Middle frontal gyrus (tissue), 1 donor: ENCODE results near the gene BBS1.

Experiments used
- DNase-seq: peaks from one replicate; pipeline ENCODE4 v3.0.0-alpha.2; 2015; ENCODE audit warnings: low spot score; ENCODE audit errors: extremely low spot score

The BBS1 gene

DNA sequence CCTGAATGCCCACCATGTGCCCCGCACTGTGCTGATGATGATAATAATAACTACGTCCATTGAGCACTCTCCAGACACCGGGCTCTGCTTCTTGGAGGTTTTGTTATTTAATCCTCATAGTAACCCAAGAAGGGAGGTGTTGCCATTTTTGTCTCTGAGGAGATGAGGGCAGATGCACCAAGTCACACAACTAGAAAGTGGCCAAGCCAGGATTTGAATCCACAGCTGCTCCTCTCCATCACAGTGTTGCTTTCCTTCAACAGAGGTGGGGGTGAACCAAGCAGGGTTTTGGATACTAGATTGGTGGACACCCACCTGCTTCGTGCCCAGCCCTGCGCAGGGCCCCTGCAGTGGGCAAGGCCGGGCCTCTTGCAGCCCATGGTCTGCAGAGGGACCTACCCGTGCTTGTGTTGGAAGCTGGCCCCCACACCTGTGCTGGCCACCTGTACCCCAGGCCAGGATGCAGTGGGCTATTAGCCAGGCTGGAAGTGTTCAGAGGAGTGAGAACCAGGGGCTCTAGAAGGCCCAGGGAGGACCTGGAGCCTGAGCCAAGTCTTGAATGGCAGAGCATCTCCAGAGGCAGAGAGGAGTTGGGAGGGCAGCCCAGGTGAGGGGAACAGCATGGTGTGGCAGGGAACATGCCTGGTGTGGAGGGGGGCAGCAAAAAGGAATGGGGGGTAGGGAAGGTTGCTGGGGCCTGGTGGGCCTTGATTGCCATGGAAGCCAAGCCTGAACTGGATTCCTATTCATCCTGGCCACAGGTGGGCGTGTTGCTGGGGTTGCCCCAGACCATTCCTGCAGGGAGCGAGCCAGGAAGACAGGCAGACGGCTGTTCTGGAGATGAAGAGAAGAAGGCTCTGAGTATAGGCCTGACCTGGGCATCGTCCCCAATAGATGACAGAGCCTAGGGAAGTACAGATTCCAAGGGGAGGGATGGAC is 32.9 kb upstream of the BBS1 start:
- DNase-seq, result no peak

DNA sequence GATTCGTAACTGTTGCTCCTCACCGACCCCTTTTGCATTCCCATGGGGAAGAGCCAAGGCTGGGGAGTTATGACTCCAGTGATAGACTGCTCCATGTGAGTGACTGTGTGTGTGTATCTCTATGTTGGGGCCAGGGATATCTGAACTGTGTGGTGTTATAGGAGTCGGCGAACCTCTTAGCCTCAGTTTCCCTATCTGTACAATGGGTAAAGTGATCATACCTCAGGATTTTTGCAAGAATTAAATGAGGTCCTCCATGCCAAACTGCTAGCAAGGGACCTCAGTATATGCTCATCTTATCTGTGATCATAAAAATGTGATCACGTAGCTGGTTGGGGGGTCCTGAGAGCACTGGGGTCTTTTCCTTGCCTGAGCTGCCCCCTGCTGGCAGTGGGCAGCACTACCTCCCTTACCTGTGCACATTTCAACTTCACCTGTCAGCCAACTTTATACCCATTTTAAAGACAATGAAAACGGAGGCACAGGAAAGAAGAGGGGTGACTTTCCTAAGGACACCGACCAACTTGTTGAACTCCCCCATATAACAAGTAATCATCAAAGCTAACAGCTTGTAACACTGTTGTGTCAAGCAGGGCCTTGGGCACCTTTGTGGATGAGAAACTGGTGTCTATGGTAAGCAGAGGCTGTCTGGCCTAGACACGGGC is 31.6 kb upstream of the BBS1 start:
- no peak for DNase-seq

DNA sequence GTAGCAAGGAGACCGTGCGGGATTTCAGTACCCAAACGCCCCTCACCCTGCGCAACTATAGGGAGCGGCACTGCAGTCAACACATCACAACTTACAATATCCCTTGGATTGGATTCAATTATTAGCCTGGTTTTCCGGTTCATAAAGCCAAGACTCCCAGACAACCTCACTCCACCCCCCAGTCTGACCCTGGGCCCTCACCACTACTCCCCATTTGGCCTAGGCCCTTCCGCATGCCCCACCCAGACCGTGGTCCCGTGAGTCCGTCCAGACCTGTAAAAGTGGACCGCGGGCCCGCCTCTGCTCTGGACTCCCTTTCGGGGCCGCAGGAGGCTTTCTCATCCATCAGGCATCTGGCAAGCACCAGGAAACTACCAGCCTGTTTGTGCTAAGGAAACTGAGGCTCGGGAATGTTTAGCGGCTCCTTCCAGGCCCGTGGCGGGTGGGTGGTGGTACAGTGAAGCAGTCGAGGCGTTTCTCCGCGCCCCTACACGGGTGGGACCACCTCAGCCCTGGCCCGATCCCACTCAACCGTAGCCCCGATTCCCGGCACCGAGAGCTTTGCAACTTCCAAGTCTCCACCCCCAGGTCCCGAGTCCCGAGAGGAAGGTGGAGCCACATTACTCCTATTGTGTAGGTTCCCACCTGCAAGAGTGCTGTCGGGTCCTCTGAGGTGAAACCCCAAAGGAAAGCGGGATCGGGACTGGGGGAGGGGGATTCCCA is 30.9 kb upstream of the BBS1 start:
- DNase-seq, result no peak

DNA sequence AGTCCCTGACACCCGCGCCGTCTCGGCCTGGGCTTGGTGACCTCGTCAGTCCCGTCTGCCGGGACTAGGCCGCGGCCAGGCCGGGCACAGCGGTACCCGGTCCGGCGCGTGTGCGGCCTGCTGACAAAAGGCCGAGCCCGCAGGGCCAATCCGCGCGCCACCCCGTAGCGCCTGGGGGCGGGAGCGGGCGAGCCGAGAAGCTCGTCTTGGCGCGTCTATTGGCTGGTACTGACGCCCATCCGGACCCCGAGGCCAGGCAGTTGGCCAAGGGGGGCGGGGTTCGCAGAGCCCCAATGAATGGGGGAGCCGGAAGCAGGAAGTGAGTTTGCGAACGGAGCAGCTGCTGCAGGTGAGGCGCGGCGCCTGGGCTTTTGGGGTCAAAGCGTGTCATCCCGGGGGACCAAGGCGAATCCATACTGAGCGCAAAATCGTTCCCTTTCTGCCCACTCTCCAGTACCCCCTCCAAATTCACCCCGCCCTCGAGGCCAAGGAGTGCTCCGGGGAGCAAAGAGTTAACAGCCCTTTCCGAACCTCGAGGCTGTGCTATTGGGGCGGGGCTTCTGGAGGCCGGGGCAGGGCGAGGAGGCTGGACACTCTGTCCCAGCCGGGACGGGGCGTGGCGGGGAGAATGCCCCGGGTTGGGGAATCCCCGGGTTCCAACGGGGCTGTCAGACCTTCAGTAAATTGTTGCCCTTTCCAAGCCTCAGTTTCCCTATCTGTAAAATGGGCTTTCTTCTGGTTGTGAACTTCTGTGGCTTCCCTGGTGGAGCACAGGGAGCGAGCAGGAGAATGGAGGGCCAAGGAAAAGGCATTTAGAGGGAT is 30.1 kb upstream of the BBS1 start, which contains the start of gene DPP3:
Gene DPP3, plus strand, starts transcription at position 318 of the 822 bp plus-strand sequence. CDS start 1,767 bp downstream, outside the sequence.
- peak; percentile 91 for DNase-seq

DNA sequence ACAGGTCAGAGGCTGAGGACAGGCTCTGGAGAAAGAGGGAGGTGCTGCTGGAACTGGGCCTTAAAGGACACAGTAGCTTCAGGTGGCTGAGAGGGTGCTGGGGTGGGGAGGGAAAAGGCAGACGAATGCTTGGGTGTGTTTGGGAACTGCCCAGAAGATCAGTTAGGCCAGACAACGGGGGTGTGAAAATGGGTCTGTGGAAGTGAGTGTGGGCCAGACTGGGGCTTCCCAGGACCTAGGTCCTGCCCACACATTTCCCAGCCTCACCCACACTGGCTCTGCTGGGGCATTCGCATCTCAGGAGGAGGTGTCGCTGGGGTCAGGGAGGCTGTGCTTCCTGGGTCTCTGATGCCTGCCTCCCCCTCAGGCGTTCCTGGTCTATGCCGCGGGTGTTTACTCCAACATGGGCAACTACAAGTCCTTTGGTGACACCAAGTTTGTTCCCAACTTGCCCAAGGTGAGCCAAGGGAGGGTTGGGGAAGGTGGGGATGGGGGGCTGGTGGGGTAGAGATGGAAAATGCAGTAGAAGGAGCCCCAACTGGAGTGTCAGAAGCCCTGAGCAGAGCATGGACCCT is 25.5 kb upstream of the BBS1 start:
- DNase-seq, result no peak

DNA sequence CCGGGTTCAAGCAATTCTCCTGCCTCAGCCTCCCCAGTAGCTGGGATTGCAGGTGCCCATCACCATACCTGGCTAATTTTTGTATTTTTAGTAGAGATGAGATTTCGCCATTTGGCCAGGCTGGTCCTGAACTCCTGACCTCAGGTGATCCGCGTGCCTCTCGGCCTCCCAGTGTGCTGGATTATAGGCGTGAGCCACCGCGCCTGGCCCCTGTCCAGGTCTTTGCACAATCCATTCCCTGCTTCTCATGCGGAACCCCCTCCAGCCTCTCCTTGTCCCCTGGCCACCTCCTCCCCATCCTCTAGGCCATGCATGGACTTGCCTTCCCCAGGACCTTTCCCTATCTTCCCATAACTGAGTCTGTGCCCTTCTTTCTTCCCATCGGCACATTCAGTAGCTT is 21.5 kb upstream of the BBS1 start:
- DNase-seq, result no peak

DNA sequence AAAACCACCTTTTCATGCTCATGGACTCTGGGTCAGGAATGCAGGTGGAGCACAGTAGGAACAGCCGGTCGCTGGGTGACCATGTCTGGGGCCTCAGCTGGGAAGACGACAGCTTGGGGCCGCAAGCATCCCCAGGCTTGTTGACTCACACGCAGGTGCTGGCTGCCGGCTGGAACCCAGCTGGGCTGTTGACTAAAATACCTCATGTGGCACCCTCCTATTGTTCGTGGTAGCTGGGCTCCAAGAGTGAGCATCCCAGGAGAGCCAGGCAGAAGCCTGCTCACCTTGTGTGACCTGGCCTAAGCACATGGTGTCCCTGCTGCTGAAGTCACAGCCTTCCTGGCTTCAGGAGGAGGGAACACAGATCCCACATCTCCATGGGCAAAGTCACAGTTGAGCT is 20.8 kb upstream of the BBS1 start:
- DNase-seq, result no peak

DNA sequence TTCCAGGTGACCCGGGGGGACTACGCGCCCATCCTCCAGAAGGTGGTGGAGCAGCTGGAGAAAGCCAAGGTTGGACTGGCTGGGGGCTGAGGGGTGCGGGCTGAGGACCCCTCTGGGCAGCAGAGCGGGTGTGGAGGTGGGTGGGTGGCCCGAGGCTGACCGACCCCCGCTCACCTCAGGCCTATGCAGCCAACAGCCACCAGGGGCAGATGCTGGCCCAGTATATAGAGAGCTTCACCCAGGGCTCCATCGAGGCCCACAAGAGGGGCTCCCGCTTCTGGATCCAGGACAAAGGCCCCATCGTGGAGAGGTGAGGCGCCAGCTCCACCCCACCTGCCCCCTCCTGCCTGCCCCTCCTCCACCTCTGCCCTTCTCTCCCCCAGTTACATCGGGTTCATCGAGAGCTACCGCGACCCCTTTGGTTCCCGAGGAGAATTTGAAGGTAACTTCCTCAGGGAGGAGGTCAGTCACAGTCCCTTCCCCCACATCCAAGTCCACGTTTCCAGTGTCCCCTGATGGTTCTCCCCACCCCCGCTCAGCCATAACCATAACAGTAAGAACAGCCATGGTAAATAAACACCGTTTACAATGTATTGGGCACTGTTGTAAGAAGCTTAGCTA is 19.0 kb upstream of the BBS1 start:
- DNase-seq, result no peak

DNA sequence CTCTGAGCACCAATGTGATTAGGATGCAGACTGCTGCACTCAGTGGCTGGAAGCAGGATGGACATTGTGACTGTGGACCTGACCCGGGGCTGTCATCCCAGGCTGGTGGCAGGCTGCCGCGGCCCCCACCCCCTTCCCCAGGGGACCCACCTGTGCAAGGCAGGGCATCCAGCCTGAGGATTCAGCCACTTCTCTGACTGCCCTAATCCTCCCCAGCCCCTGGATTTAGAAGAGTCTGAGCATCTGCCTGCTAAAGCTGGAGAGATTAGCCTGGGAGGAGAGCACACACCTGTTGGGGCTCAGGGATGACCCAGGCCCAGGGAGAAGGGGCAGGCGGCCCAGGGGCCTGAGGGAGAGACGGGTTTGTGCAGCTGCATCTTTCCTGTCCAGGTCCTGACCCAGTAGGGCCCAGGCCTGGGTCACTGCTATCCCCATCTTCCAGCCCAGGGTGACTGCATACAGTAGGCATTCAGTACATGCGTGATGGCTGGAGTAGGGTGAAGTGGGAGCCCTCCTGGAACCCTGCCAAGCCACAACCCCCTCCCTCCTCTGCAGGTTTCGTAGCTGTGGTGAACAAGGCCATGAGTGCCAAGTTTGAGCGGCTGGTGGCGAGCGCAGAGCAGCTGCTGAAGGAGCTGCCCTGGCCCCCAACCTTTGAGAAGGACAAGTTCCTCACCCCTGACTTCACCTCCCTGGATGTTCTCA is 18.1 kb upstream of the BBS1 start:
- DNase-seq, result no peak

DNA sequence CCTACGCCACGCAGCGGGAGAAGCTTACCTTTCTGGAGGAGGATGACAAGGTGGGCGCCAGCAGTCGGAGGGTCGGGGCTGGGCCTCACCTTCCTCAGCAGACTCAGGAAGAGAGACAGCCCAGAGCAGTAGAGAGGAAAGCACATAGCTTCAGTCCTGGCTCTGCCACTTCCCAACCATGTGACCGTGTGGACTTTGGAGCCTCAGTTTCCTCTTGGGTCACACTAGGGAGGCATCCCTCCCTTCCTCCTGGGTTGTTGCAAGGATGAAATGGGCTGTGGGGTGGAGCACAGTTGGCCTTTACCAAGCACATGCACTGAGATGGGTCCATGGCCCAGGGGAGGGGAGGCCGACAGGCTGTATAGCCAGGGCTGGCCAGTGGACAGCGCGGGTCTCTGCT is 17.3 kb upstream of the BBS1 start:
- DNase-seq, result no peak

DNA sequence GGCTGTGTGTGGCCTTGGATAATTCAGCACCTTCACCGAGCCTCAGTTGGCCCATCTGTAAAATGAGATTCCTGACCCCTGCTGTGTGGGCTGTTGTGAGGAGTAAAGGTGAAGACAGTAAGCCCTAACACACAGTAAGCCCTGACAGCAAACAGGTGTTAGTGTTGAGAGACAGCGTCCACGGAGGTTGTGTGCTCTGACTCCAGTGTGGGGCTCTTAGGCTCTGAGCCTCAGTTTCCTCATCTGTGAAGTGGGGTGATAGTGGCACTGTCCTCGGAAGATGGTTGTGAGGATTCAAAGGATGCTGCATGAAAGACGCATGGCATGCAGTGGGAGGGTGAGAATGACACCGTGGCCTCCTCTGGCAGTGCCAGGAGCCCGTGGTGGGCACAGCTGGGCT is 16.0 kb upstream of the BBS1 start:
- DNase-seq, result no peak

DNA sequence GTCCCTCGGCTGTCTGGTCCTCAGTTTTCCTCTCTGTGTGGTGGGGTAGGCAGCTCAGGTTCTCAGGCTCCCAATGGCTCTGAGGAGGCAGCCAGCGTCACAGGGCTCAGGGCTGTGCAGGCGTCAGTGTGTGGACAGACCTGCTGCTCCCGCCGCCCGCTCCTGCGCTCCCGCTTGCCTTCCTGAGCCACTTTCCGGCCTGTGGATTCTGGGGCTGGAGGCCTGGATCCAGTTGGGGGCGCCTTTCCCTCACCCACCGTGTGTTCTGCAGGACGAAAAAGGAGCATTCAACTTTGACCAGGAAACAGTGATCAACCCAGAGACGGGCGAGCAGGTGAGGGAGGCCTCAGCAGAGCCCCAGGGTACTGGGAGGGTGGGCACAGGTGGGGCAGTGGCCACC is 15.5 kb upstream of the BBS1 start:
- no peak for DNase-seq

DNA sequence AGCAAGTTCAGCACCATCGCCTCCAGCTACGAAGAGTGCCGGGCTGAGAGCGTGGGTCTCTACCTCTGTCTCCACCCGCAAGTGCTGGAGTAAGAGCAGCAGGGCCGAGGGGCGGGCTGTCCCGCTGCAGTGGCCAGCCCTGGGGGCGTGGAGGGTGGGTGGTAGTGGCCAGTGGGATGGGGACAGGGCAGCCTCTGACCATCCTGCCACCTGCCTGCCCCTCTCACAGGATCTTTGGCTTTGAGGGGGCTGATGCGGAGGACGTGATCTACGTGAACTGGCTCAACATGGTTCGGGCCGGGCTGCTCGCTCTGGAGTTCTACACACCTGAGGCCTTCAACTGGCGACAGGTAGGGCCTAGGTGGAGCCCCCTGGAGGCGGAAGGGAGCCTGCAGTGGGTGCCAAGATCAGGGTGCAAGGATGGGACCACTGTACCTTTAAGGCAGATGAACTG is 15.0 kb upstream of the BBS1 start:
- no peak for DNase-seq

DNA sequence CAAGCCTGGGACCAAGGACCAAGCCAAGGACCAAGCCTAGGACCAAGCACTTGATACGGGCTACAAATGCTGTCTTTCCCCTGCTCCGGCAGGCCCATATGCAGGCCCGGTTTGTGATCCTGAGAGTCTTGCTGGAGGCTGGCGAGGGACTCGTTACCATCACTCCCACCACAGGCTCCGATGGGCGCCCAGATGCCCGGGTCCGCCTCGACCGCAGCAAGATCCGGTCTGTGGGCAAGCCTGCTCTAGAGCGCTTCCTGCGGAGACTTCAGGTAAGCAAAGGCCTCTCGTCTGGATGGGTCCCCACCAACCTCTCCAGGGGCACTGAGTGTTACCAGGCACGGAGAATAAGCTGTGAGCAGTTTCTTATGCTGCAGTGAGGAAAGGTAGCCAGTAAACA is 13.2 kb upstream of the BBS1 start:
- no peak for DNase-seq

DNA sequence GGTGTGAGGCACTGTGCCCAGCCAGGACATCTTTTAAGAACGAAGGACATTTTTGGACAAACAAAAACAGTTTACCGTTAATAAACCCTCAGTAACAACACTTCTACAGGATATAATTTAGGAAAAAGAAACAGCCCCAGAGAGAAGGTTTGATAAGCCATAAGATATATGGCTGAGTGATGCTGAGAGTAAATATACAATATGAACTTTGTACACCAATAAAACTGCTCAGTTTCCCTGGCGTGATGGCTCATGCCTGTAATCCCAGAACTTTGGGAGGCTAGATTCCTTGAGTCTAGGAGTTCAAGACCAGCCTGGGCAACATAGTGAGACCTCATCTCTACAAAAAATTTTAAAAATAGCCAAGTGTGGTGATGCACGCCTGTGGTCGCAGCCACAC is 11.9 kb upstream of the BBS1 start:
- DNase-seq, result no peak

DNA sequence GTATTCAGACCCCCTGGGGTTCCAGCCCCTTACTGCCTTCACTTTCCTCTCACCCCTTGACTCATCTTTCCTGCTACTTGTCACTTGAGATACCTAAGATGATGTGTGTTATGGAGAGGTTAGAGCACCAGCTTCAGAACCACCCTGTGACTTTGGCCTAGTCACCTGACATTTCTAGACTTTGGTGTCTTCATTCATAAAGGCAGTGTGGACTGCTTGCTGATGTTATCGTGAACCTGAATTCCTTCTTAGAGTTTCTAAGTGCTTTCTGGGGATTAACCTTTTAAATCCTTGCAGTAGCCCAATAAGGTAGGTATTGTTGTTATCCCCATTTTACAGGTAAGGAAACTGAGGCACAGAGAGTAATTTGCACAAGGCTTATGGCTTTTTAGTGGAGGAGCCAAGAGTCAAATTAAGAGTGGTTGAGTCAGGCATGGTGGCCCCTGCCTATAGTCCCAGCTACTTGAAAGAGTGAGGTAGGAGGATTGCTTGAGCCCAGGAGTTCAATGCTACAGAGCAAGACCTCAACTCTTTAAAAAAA is 5.1 kb upstream of the BBS1 start:
- DNase-seq, result no peak

DNA sequence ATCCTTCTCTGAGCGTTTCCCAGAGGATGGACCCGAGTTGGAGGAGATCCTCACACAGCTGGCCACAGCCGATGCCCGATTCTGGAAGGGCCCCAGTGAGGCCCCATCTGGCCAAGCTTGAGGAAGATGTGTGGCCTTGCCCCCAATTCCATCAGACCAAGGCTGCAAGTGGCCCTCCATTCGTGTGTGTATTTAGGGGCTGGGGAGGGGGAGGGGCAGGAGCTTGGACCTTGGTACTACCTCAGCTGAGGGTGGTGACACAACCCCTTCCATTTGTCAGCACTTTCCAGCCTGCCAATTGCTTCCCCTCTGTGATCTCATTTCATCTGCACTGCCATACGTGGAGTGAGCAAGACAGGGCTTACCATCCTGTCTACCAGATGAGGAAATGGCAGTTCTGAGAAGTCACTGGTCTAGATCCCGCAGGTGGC is 1.3 kb upstream of the BBS1 start:
- DNase-seq, result no peak

DNA sequence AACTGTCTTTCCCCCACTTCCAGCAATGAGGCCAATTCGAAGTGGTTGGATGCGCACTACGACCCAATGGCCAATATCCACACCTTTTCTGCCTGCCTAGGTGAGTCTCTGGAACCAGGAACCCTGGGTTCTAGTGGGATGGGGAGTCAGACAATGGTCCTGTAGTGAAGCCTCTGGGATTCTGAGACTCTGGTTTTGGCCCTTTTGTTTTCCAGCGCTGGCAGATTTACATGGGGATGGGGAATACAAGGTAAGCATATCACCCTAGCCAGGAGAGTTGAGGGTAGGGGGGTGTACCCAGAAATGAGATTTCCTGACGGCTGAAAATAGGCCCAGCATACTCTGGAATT is 530 bp downstream of the BBS1 start:
- DNase-seq, result no peak

DNA sequence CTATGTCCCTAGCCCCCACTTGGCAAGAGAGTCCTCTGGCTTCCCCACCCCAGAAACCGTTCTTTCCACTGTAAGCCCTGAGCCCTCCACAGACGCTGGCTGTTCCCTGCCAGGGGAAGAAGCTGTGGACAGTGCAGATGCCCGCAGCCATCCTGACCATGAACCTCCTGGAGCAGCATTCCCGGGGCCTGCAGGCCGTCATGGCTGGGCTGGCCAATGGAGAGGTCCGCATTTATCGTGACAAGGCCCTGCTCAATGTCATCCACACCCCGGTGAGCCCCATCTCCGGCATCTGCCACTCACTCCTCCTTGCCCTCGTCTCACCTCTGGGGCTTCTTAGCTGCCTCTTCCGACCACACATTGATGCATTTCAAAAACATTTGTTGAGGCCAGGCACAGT is 13.2 kb downstream of the BBS1 start:
- DNase-seq, result no peak
